Measurements from ENCODE around the gene CP. TPM values are rescaled to one million over a fixed set of nuclear protein-coding genes. Genes with fewer than 3 reads are reported as not detected.

Gene CP
- total and polyA plus RNA-seq, 2 of the 13 experiments (the other 11 are each of a cell fraction or from before 2014, with no cell fraction given), result 42.6 to 789 TPM

DNA sequence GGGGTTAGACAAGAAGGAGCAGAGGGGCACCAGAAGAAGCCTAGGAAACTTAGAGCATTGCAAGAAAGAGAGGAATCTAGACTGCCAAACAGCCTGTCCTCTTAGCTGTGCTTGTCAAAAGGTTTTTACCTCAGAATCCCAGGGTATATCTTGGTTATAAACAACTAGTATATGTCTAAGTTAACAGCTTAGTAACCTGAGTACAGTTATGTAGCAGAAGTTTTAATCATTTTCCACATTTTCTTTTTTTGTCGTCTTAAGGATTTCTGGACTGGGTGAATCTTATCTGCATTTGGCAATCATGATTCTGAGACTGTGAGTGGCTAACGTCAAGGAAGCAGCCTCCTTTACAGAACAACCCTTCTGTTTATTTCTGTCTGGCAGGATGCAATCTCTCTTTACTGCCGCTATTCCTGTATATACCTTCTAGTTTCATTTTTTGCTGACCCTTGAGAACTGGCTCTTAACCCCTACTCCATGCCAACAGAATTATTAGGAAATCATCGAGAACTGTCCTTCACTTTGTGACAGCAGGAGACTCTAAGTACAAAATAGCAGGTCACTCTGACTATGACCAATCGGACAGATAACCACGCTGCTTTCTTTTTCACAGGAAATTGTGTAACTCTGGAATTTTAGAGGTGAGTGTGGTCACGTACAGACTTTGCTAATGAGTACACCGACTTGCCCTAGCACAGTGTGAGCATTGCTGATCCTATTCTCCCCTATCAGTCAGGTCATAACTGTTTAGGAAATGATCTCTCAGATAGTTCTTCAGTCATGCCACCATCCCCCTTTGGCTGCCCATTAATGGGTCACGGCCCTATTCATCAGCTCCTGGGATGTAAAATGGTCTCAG lies 3.3 kb upstream of the CP start:
- in situ Hi-C loops (cut with HindIII; ENCODE audit: extremely low pct_ligation_motif_present, low pct_unique_long_range_greater_than_20kb), result no loop called here
- Histone ChIP-seq H3K4me2 (ENCODE audit: low read depth, low read length) (peak overlapping the region; percentile 96), H3K4me3 (replicated peaks in 1 of 3; ENCODE audit: insufficient read depth in 1 of 3, low read depth in 2 of 3, low read length in 3 of 3) (peak overlapping the region; percentile 44 to 78 (median 64)), H3K9me3 (ENCODE audit: low read length) (no peaks in the 10 kb centered on the region), H3K27me3 (ENCODE audit: control insufficient read depth in 1 of 2, insufficient read depth in 2 of 2, low read length in 2 of 2) (no peaks in the 10 kb centered on the region; a peak in 1 of 5 replicates), H3K27ac (ENCODE audit: extremely low read length, insufficient read depth, low read length) (peak overlapping the region; percentile 99), H2AFZ (ENCODE audit: low read length) (no peak overlapping the region), H3K9ac (ENCODE audit: insufficient read depth, low read depth, low read length) (peak overlapping the region; percentile 96), H3K36me3 (replicated peaks in 1 of 2; ENCODE audit: control insufficient read depth in 1 of 2, insufficient read depth in 2 of 2, low read length in 2 of 2) (no peaks in the 10 kb centered on the region), H4K20me1 (ENCODE audit: insufficient read depth, low read length) (no peaks in the 10 kb centered on the region), H3K79me2 (ENCODE audit: insufficient read depth, low read length) (peaks cover 37% of the 10 kb centered on the region), H3K4me1 (ENCODE audit: insufficient read depth, low read length) (peaks cover 58% of the 10 kb centered on the region)
- TSS peak; percentile 45 for BruUV-seq (replicated peaks)
- WGBS (ENCODE audit: low lambda C conversion rate), result under 1% methylated on average over 9 of the region's 9 CpGs
- ATAC-seq (peak; percentile 84), DNase-seq (ENCODE audit: low spot score) (peak; percentile 98), FAIRE-seq (peak; percentile 74)
- intact Hi-C loops (cut with micrococcal nuclease; ENCODE audit: unreplicated experiment), result loop anchor here (1.0 to 10.0 kb wide), 6 partner anchors 11 to 210 kb away; partner anchors contain the start of gene HPS3
- ChIA-PET CTCF (ENCODE audit: low intra/inter-chr PET ratio, low total read pairs) (no interaction called here), POLR2A (interaction anchor here (0.8 to 7.1 kb wide), 7 partner anchors 10 to 153 kb away, joined by 3 to 65 read pairs (median 4); partner anchors contain the start of genes HPS3 and TM4SF1)
- TF ChIP-seq SOX13 (IDR thresholded peaks at IDR 0.05) (peak; percentile 71; the same call in 1 of the 2 replicates), SOX13 (CRISPR knock-in tag; conservative IDR thresholded peaks at IDR 0.05 in 1 of 2, IDR thresholded peaks at IDR 0.05 in 1 of 2) (peak in 1 of 2 experiments; percentile 91; a peak in 2 of 4 replicates), CSRNP2 (CRISPR knock-in tag; conservative IDR thresholded peaks at IDR 0.05; ENCODE audit: low read depth) (no peak), ATF3 (CRISPR knock-in tag; IDR thresholded peaks at IDR 0.05) (peak; percentile 40; the same call in 1 of the 2 replicates), ZC3H4 (CRISPR knock-in tag; IDR thresholded peaks at IDR 0.05; ENCODE audit: borderline replicate concordance) (peak; percentile 62; the same call in 1 of the 2 replicates), ZNF724P (CRISPR knock-in tag; IDR thresholded peaks at IDR 0.05; ENCODE audit: borderline replicate concordance) (no peak), CAMTA2 (CRISPR knock-in tag; IDR thresholded peaks at IDR 0.05; ENCODE audit: borderline replicate concordance) (no peak), ZNF839 (CRISPR knock-in tag; IDR thresholded peaks at IDR 0.05; ENCODE audit: borderline replicate concordance) (no peak), E2F5 (CRISPR knock-in tag; conservative IDR thresholded peaks at IDR 0.05) (no peak), HOXD1 (CRISPR knock-in tag; IDR thresholded peaks at IDR 0.05) (no peak; the same call in 1 of the 2 replicates), ADNP (CRISPR knock-in tag; IDR thresholded peaks at IDR 0.05) (no peak)
- TF ChIP-seq, protein P1, sequence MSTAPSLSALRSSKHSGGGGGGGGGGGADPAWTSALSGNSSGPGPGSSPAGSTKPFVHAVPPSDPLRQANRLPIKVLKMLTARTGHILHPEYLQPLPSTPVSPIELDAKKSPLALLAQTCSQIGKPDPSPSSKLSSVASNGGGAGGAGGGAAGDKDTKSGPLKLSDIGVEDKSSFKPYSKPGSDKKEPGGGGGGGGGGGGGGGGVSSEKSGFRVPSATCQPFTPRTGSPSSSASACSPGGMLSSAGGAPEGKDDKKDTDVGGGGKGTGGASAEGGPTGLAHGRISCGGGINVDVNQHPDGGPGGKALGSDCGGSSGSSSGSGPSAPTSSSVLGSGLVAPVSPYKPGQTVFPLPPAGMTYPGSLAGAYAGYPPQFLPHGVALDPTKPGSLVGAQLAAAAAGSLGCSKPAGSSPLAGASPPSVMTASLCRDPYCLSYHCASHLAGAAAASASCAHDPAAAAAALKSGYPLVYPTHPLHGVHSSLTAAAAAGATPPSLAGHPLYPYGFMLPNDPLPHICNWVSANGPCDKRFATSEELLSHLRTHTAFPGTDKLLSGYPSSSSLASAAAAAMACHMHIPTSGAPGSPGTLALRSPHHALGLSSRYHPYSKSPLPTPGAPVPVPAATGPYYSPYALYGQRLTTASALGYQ (CRISPR knock-in tag; IDR thresholded peaks at IDR 0.05), result peak; percentile 69; the same call in 1 of the 2 replicates
- TF ChIP-seq, protein P2, sequence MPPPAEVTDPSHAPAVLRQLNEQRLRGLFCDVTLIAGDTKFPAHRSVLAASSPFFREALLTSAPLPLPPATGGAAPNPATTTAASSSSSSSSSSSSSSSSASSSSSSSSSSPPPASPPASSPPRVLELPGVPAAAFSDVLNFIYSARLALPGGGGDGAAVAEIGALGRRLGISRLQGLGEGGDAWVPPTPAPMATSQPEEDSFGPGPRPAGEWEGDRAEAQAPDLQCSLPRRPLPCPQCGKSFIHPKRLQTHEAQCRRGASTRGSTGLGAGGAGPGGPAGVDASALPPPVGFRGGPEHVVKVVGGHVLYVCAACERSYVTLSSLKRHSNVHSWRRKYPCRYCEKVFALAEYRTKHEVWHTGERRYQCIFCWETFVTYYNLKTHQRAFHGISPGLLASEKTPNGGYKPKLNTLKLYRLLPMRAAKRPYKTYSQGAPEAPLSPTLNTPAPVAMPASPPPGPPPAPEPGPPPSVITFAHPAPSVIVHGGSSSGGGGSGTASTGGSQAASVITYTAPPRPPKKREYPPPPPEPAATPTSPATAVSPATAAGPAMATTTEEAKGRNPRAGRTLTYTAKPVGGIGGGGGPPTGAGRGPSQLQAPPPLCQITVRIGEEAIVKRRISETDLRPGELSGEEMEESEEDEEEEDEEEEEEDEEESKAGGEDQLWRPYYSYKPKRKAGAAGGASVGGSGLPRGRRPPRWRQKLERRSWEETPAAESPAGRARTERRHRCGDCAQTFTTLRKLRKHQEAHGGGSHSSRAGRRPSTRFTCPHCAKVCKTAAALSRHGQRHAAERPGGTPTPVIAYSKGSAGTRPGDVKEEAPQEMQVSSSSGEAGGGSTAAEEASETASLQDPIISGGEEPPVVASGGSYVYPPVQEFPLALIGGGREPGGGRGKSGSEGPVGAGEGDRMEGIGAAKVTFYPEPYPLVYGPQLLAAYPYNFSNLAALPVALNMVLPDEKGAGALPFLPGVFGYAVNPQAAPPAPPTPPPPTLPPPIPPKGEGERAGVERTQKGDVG (CRISPR knock-in tag; IDR thresholded peaks at IDR 0.05; ENCODE audit: borderline replicate concordance), result no peak

Measured in HepG2 (cell line).